Measurements from ENCODE around the gene VNN1.

DNA sequence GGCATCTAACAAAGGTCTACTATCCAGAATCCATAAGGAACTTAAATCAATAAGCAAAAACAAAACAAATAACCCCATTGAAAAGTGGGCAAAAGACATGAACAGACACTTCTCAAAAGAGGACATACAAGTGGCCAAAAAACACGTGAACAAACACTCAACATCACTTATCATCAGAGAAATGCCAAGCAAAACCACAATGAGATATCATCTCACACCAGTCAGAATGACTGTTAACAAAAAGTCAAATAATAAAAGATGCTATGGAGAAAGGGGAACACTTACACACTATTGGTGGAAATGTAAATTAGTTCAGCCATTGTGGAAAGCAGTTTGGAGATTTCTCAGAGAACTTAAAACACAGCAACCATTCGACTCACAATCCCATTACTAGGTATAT lies 19.4 kb upstream of the VNN1 start:
- TF ChIP-seq, protein P1, sequence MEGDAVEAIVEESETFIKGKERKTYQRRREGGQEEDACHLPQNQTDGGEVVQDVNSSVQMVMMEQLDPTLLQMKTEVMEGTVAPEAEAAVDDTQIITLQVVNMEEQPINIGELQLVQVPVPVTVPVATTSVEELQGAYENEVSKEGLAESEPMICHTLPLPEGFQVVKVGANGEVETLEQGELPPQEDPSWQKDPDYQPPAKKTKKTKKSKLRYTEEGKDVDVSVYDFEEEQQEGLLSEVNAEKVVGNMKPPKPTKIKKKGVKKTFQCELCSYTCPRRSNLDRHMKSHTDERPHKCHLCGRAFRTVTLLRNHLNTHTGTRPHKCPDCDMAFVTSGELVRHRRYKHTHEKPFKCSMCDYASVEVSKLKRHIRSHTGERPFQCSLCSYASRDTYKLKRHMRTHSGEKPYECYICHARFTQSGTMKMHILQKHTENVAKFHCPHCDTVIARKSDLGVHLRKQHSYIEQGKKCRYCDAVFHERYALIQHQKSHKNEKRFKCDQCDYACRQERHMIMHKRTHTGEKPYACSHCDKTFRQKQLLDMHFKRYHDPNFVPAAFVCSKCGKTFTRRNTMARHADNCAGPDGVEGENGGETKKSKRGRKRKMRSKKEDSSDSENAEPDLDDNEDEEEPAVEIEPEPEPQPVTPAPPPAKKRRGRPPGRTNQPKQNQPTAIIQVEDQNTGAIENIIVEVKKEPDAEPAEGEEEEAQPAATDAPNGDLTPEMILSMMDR (IDR thresholded peaks at IDR 0.05) = no peak
- no peak for TF ChIP-seq ZFX (IDR thresholded peaks at IDR 0.05; ENCODE audit: borderline replicate concordance)

Data from 22Rv1 (cell line).